Stromal cell of bone marrow (primary cell): ENCODE measurements around the gene SLC22A31.
"Not testable (repeated sequence)": the region's sequence is repeated elsewhere in the genome, so short reads cannot be mapped to it uniquely, and the experiment has no call there.

Source experiments
- DNase-seq: peaks from one replicate; pipeline ENCODE4 v3.0.0-alpha.2; 2012; ENCODE audit warnings: low read depth

SLC22A31 gene

DNA sequence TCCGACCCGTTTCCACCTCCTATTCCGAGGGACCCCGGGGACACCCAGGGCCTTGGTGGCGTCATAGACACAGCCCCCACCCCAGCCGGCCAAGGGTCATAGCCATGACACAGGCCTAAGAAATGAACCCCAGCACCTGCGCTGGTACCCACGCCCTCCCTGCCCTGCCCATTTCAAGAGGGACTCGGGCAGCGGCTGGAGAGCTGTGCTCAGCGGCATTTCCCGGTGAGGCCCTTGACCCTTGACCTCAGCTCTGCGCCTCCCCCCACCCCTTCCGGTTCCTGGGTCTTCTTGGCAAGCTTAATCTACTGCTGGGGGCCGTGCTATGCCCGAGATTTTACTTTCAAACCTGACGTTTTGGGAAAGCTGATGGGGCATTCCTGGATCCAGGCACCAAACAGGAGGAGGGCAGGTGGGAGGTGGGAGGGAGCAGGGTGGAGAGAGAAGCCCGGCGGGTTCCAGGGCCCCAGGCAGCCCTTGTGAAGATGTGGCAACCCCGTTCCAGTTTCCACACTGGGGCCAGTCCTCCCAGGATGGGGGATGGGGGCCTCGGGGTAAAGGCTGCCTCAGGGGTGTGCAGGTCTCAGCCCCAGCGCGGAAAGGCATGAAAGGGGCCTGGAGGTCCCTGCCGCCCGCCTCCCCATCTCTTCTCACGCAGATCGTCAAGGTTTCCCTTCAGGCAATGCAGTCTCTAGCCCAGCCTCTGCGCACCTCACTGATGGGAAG is at the start of gene SLC22A31:
TSS of gene SLC22A31 (minus strand) at position 414 of the 726 bp plus-strand sequence. CDS start at position 378, 36 bp downstream.
- no peak for DNase-seq

DNA sequence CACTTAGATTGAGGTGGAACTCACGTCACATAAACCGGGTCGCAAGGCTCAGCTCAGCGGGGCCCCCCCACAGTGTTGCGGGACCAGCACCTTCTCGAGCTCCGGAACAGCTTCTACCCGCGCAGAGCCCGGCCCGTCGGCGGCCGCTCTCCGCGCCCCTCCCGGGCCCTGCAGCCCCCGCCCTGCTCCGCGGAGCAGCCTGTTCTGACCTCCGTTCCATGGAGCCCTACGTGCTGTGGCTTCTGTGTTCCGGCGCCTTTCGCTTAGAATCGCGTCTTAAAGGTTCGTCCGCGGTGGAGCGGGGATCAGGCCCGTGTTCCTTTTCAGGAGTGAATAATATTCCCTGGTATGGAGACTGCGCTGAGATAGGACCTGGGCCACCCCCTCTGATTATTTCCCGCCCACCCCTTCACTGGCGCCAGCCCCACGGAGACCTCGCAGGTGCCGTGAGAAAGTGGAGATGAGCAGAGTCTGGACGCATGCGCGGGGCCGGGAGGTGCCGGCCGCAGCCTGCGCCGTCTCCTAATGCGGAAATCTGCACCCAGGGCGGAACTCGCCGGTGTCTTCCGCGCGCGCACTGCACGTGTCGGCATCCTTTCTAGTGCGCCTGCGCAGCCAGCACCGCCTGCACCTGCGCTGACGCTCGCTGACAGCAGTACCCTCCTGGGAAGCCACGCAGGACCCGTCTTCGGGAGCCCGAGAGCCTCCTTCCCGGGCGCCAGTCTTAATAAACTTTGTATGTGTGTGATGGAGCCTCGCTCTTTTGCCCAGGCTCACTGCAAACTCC is 48.1 kb upstream of the SLC22A31 start:
- DNase-seq: no peak

DNA sequence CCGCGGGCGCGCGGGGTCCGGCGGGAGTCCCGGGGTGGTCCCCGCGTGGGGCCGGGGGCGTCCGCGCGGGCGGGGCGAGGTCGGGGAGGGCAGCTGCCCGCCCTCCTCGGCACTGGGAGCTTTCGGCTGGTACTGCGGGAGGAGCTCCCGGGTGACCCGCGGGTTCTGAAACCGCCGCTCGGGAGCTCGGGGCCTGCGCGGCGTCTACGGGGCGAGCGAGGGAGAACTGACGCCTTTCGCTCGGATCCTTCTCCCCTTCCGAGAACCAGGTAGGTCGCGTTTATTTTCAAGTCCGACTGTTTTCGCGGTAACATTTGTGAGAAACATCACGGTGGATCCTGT is 47.4 kb upstream of the SLC22A31 start:
- DNase-seq: not testable (repeated sequence)

DNA sequence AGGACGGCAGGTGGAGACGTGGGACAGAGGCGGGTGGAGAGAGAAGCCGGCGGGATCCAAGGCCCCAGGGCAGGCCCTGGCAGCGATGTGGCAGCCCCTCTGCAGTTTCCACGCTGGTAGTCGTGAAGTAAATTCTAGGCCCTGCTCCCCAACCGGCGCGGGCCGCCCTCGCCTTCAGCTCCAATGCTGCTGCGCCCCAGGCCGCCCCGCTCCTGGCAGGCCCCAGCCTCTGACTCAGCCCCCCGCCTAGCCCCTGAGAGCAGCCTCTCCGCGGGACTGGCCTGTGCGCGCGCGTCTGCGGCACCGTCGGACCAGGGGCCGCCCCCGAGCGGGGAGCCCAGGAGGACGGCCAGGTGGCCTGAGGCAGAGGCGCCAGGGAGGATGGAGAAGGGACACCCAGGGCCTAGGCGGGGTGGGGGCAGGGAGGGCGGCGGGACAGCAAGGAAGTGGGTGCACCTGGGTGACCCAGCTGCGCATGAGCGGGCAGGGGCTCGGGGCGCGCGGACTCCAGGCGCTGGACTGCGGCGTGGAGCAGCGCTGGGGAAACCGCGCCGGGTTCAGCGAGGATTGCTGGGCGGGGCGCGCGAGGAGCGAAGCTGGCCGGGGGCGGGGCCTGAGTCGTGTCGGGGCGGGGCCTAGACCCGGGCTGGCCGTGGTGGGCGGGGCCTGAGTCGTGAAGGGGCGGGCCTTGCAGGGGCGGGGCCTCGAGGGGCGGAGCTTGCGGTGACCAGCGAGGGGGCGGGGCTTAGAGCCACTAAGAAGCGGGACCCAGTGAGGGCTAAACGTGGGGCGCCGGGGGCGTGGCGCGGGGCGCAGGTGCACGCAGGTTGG is 46.8 kb upstream of the SLC22A31 start:
- DNase-seq: peak; percentile 44

DNA sequence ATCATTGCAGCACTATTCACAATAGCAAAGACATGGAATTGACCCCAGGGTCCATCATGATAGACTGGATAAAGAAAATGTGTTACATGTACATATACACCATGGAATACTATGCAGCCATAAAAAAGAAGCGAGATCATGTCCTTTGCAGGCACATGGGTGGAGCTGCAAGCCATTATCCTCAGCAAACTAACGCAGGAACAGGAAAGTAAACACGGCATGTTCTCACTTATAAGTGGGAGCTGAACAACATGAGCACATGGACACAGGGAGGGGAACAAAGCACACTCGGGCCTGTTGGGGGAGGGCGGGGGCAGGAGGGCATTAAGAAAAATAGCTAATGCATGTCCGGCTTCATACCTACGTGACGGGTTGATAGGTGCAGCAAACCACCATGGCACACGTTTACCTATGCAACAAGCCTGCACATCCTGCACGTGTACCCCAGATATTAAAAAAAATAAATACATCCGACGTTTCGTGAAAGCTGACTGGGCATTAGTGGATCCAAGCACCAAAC is 46.1 kb upstream of the SLC22A31 start:
- no peak for DNase-seq

- DNase-seq: no peak
These were observed 44.4 kb upstream of the SLC22A31 start for GRCh38 chr16:89244754-89245153.

DNA sequence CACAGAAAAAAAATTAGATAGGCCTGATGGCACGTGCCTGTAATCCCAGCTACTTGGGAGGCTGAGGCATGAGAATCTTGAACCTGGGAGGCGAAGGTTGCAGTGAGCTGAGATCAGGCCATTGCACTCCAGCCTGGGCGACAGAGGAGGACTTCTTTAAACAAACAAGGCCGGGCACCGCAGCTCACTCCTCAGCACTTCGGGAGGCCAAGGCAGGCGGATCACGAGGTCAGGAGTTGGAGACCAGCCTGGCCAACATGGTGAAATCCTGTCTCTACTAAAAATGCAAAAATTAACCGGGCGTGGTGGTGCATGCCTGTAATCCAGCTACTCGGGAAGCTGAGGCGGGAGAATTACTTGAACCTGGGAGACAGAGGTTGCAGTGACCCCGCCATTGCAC is 43.9 kb upstream of the SLC22A31 start:
- not testable (repeated sequence) for DNase-seq

DNA sequence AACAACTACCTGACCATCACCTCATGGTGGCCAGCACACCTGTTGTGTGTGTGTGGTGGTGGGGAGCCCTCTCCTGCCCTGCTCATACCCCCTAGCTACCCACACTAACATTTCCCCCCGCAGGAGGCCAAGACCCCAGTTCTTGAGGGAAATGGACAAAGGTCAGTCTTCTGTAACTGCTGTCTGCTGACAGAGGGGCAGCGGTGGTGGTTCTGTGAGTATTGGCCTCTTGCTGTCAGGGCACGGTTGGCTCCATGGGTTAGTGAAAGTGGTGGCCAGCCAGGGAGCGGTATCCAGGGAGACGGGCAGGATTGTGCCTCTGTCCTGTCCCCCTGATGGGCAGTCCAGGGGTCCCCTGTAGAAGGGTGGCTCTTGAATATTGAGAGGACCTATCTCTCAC is 43.3 kb upstream of the SLC22A31 start:
- no peak for DNase-seq

- DNase-seq: no peak
These were observed 42.5 kb upstream of the SLC22A31 start for GRCh38 chr16:89242795-89243200.

- peak; percentile 47 for DNase-seq
These were observed 41.1 kb upstream of the SLC22A31 start for GRCh38 chr16:89241187-89242007.

- DNase-seq: no peak
These were observed 37.4 kb upstream of the SLC22A31 start for GRCh38 chr16:89237733-89238132.

DNA sequence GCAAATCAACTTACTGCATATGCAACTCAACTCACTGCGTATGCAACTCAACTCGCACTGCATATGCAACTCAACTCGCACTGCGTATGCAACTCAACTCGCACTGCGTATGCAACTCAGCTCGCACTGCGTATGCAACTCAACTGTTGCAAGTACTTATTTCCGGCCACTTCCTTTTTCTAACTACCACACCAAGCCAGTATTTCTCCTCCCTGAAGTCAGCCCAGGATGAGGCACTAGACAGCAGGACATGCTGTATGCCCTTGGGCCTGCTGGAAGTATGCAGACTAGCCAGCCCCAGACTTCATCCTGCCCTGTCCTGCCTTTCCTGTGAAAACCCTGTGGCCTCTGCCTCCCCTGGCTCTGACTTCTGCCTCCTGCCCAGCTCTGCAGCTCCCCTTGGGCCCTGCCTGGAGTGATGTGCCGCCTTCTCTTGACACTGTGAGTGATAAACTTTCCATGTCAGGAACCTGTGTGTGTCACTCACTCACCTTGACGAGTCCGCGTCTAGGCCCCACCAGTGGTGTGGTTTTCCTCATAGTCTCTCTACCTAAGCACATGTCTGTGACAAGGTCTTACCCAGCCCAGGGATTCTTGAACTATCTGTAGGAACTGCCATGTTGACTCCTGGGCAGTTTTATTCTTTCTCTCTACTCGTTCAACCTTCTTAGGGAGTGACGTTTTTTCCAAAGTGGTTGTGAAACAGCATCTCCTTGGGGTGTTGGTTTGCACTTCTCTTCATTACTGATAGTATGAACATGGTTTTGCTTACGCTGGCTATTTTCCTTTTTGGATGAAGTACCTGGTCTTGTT is 33.5 kb upstream of the SLC22A31 start:
- DNase-seq: no peak

DNA sequence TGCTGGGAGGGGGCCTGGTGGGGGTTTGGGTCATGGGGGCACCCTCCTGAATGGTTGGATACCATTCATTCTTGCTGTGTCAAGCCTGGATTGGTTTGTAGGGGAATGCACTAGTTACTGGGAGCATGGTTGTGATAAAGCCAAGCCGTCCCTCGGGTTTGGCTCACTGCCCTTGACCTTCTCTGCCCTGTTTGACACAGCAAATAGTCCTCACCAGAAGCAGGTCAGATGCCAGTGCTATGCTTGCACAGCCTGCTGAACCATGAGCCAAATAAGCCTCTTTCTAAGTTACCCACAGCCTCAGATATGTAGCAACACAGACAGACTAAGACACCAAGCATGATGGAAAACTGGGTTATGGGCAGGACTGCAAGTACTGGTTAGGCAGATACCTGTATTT is 31.8 kb upstream of the SLC22A31 start:
- DNase-seq: no peak

DNA sequence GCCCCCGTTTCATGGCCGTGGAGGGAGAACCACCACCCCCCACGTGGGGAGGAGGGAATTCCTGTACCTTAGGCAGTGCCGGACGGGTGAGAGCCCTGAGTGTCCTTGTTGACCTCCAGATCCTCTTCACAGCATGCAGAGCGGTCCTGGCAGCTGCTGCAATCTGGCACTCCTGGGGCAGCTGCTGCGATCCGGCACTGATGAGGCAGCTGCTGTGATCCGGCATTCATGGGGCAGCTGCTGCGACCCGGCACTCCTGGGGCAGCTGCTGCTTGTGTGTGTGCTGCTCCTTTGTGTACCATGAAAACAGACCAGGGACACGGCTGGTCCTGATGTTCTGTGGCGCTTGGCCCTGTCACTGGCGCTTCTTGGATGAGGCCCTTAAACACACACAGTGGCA is 29.9 kb upstream of the SLC22A31 start:
- DNase-seq: no peak

- DNase-seq: no peak
These were observed 24.3 kb upstream of the SLC22A31 start for GRCh38 chr16:89224665-89225064.

DNA sequence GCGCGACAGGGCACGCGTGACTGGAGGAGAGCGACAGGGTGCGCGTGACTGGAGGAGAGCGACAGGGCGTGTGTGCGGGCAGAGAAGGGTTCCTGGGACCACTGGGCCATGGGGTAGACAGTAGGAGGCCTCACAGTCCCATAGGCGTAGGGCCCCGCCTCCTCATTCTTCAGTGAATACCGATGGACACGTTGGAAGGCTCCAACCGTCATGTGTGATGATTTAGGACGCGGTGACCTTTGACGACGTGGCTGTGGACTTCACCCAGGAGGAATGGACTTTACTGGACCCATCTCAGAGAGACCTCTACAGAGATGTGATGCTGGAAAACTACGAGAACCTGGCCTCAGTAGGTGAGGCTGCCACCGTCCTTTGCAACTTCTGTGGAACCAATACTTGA is 22.6 kb upstream of the SLC22A31 start:
- no peak for DNase-seq

GRCh38 chr16:89221604-89222003 is 21.3 kb upstream of the SLC22A31 start:
- DNase-seq: no peak

- DNase-seq: no peak
These were observed 19.0 kb upstream of the SLC22A31 start for GRCh38 chr16:89219365-89219764.

GRCh38 chr16:89217388-89218191 is 17.3 kb upstream of the SLC22A31 start, which contains the start of gene ZNF778:
Gene ZNF778, plus strand, starts transcription at chr16:89217703. Its CDS starts 3,425 bp downstream, at chr16:89221128.
- peak; percentile 70 for DNase-seq

DNA sequence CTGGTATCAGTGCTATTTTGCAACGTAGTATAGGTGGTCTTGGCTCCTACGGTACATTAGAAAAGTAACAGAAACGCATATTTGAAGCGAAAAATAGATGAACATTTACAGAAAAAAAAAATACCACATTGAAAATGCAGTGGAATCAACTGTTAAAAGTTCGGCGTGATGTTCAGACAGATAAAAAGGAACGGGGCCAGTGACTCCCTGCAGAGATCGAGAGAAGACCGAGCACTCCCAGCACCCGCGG is 16.7 kb upstream of the SLC22A31 start:
- no peak for DNase-seq
